ENCODE measurements around the gene CD79A.
"Not testable (repeated sequence)": the region's sequence is repeated elsewhere in the genome, so short reads cannot be mapped to it uniquely, and the experiment has no call there.

The CD79A gene

DNA sequence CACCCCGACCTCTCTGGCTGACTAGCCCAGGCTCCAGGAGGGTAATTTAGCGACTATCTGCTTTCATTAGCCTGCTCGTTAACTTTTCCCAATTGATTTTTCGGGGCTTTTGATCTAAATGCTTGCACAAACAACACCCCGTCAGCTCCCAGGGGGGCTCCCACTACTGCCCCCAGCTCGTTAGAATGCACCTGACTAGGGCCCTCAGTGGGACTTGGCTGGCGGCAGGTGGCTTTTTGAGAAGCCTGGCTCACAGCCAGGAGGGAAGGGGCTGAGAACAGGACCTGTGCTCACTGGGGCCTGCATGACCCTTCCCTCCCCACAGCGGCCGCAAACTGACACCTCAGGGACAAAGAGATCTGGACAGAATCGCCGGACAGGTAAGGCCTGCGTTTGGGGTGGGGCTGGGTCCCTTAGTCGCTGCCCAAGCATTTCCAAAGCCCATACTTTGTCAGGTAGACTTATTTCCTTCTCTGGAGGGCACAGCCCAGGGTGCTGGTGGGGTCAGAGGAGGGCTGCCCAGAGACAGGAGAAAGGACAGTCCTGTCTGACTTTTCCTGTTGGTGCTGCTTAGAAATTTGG is 7.6 kb upstream of the CD79A start:
- TF ChIP-seq, protein P1, sequence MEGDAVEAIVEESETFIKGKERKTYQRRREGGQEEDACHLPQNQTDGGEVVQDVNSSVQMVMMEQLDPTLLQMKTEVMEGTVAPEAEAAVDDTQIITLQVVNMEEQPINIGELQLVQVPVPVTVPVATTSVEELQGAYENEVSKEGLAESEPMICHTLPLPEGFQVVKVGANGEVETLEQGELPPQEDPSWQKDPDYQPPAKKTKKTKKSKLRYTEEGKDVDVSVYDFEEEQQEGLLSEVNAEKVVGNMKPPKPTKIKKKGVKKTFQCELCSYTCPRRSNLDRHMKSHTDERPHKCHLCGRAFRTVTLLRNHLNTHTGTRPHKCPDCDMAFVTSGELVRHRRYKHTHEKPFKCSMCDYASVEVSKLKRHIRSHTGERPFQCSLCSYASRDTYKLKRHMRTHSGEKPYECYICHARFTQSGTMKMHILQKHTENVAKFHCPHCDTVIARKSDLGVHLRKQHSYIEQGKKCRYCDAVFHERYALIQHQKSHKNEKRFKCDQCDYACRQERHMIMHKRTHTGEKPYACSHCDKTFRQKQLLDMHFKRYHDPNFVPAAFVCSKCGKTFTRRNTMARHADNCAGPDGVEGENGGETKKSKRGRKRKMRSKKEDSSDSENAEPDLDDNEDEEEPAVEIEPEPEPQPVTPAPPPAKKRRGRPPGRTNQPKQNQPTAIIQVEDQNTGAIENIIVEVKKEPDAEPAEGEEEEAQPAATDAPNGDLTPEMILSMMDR (IDR thresholded peaks at IDR 0.05; ENCODE audit: insufficient read depth, missing control alignments) = no peak
- DNase-seq (ENCODE audit: insufficient read length, low spot score) (no peak), FAIRE-seq (no peak)

DNA sequence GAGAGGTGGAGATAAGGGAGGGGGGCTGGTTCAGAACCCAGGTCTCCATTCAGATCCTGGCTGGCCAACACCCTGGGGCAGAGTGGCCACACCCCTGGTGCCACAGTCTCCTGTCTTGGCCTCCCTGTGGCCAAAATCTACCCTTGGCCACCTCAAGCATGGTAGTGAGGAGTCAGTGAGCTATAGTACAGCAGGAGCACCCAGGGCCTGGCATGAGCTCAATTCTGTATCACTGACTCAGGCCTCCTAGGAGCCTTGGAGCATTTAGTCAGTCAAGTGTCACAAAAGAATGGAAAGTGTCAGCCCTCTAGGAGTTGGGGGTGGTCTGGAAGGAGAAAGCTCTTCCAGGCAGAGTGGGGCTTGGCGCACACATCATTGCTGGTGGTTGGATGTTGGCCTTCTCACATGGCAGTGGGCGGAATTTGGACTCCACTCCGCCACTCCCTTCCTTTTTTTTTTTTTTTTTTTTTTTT is 6.6 kb upstream of the CD79A start:
- no peak for DNase-seq (ENCODE audit: insufficient read length, low spot score)
- FAIRE-seq = no peak
- TF ChIP-seq, protein P1 (IDR thresholded peaks at IDR 0.05; ENCODE audit: insufficient read depth, missing control alignments) = no peak

DNA sequence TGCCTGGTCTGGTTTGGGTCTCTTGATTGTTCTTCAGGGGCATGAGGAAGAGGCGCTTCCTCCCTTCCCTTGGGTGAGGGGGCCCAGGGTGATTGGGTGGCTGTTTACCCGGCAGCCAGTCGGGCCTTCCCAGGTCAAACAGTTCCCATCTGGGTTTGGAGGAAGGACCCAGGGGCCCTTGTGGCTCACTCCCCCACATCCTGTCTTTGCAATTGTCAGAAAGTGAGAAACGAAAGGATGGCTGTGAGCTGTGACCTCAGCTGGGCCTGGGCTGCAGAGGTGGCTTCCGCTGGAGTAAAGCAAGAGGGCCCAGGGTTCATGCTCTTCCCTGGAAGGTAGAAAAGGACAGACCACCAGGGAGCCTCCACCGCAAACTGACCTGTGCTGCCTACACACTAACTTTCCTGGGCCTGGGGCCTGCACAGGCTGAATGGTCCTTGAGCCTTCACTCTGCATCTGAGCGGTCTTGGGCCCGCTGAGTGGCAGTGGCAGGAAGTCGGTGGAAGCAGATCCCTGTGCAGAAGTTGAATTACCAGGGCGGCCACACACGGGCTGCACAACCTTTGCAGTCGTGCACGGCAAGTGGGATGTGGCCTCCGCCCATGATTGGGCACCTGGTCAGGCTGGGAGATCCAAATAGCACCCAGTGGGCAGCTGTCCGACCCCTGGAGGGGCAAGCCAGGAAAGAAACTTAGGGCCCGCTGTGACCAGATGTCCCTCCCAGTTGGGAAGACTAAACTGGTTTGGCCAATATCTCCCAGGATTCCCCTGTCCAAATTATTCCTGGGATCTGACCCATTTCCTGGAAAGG is 5.3 kb upstream of the CD79A start:
- DNase-seq (ENCODE audit: insufficient read length, low spot score) = no peak
- FAIRE-seq = no peak
- TF ChIP-seq, protein P1 (IDR thresholded peaks at IDR 0.05; ENCODE audit: insufficient read depth, missing control alignments) = no peak

DNA sequence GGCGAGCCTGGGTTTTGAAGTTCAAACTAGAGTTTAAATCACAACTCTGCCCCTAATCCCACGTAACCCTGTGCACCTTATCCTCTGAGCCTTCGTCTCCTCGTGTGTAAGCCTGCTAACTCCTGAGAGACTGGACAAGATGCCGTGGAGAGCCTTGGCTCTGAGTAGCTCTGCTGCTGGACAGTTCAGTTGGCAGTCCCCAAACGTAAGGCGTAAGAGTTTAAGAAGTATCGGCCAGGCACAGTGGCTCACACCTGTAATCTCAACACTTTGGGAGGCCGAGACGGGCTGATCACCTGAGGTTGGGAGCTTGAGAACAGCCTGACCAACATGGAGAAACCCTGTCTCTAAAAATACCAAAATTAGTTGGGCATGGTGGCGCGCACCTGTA is 4.7 kb upstream of the CD79A start:
- TF ChIP-seq, protein P1 (IDR thresholded peaks at IDR 0.05; ENCODE audit: insufficient read depth, missing control alignments) = no peak
- no peak for FAIRE-seq
- DNase-seq (ENCODE audit: insufficient read length, low spot score) = no peak

DNA sequence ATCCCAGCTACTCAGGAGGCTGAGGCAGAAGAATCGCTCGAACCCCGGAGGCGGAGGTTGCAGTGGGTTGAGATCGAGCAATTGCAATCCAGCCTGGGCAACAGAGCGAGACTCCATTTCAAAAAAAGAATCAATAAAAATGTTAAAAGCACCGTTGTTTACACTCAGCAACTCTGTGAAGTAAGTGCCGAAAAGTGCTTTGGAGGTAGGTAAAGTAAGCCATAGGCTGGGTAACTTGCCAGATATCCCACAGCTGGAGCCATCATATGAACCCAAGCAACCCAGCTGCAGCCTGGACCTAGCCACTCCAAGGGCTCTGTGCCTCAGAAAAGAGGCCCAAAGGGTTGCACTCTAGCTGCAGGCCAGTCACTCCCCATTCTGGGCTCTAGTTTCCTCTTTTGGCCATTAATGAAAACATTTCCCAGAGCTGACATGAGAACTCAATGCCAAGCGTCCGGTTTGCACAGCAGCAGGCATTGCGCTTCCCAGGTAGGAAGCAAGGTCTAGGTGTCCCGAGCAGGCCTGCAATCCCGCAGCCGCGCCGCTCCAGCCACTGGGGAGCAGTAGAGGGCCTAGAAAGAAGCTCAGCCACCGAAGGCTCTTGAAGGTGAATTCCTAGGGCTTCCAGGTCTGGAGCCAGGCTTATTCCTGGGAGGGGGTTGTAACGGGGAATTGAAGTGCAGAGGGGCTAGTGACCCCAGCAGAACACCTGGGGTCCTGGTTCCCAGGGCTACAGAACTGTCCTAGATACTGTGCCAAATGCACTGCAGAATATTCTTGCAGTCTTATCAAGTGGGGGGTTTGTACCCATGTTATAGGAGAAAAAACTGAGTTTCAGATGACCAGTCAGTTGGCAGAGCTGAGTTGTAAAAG is 4.1 kb upstream of the CD79A start:
- no peak for FAIRE-seq
- peak; percentile 51 for DNase-seq (ENCODE audit: insufficient read length, low spot score)
- TF ChIP-seq, protein P1 (IDR thresholded peaks at IDR 0.05; ENCODE audit: insufficient read depth, missing control alignments) = peak; percentile 58

DNA sequence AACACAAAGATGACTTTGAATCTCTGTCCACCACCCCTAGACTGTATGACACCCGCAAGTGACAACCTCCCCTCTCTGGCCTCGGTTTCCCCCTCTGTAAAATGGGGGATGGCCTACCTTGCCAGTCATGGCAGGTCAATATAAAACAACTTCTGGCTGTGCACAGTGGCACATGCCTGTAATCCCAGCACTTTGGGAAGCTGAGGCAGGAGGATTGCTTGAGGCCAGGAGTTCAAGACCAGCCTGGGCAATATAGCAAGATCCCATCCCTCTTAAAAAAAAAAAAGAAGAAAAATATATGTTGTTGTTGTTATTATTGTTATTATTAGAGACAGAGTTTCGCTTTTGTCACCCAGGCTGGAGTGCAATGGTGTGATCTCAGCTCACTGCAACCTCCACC is 1.1 kb upstream of the CD79A start:
- FAIRE-seq; DNase-seq (ENCODE audit: insufficient read length, low spot score): not testable (repeated sequence)
